H9 (cell line): Measurements from ENCODE around the gene SNRPD3. TPM values are rescaled to one million over a fixed set of nuclear protein-coding genes. Genes with fewer than 3 reads are reported as not detected.
"Not testable (repeated sequence)": the region's sequence is repeated elsewhere in the genome, so short reads cannot be mapped to it uniquely, and the experiment has no call there.

Source experiments
- DNase-seq: peaks from one replicate; pipeline ENCODE4 v3.0.0-alpha.2; 2017
- H2AFZ ChIP-seq: one replicate; pipeline ENCODE4 v1.6.1; 2013; ENCODE audit warnings: mild to moderate bottlenecking, low read length, control low read depth, moderate library complexity
- H2AK5ac ChIP-seq: 2 replicates; pipeline ENCODE4 v1.6.1; 2013; ENCODE audit warnings: low read length, control low read depth, mixed read lengths; ENCODE audit not compliant: insufficient read length
- H2BK120ac ChIP-seq: one replicate; pipeline ENCODE4 v1.6.1; 2013; ENCODE audit warnings: low read depth, mild to moderate bottlenecking, low read length, control low read depth, inconsistent platforms; ENCODE audit not compliant: poor library complexity, severe bottlenecking
- H2BK12ac ChIP-seq: 2 replicates; pipeline ENCODE4 v1.6.1; 2013; ENCODE audit warnings: low read length, control low read depth, mixed read lengths, low read depth; ENCODE audit not compliant: insufficient read length
- H2BK15ac ChIP-seq: 2 replicates; pipeline ENCODE4 v1.6.1; 2013; ENCODE audit warnings: low read depth, low read length, control low read depth
- H2BK20ac ChIP-seq: one replicate; pipeline ENCODE4 v1.6.1; 2013; ENCODE audit warnings: low read depth, mild to moderate bottlenecking, low read length, control low read depth, inconsistent platforms; ENCODE audit not compliant: poor library complexity, severe bottlenecking
- H2BK5ac ChIP-seq: 2 replicates; pipeline ENCODE4 v1.6.1; 2013; ENCODE audit warnings: low read length, control low read depth, mixed read lengths; ENCODE audit not compliant: insufficient read length
- H3K14ac ChIP-seq: 2 replicates; pipeline ENCODE4 v1.6.1; 2013; ENCODE audit warnings: low read length, control low read depth; ENCODE audit not compliant: insufficient read depth
- H3K18ac ChIP-seq: 2 replicates; pipeline ENCODE4 v1.6.1; 2013; ENCODE audit warnings: low read depth, mild to moderate bottlenecking, mixed read lengths, low read length, control low read depth; ENCODE audit not compliant: insufficient read length
- H3K23ac ChIP-seq: 2 replicates; pipeline ENCODE4 v1.6.1; 2013; ENCODE audit warnings: low read length, control low read depth, mixed read lengths, low read depth; ENCODE audit not compliant: insufficient read length
- H3K23me2 ChIP-seq: 2 replicates; pipeline ENCODE4 v1.6.1; 2013; ENCODE audit warnings: low read depth, mild to moderate bottlenecking, mixed read lengths, low read length, control low read depth; ENCODE audit not compliant: insufficient read length, poor library complexity, severe bottlenecking
- H3K27ac ChIP-seq: 2 replicates; pipeline ENCODE4 v1.5.1; 2013; ENCODE audit warnings: low read length, control low read depth, mixed read lengths, low read depth; ENCODE audit not compliant: insufficient read length
- H3K27me3 ChIP-seq: 2 replicates; pipeline ENCODE4 v1.6.1; 2013; ENCODE audit warnings: low read length, control low read depth, inconsistent platforms; ENCODE audit not compliant: insufficient read depth
- H3K4ac ChIP-seq: 2 replicates; pipeline ENCODE4 v1.6.1; 2013; ENCODE audit warnings: low read depth, mild to moderate bottlenecking, control low read depth, inconsistent platforms, low read length, moderate library complexity
- H3K4me1 ChIP-seq: 2 replicates; pipeline ENCODE4 v1.6.1; 2013; ENCODE audit warnings: low read length, control low read depth, inconsistent platforms; ENCODE audit not compliant: insufficient read depth
- H3K4me2 ChIP-seq: 2 replicates; pipeline ENCODE4 v1.6.1; 2013; ENCODE audit warnings: low read length, control low read depth, mixed read lengths; ENCODE audit not compliant: insufficient read length, insufficient read depth
- H3K56ac ChIP-seq: 2 replicates; pipeline ENCODE4 v1.6.1; 2013; ENCODE audit warnings: low read depth, mild to moderate bottlenecking, mixed read lengths, low read length, control low read depth; ENCODE audit not compliant: insufficient read length
- H3K79me1 ChIP-seq: 2 replicates; pipeline ENCODE4 v1.6.1; 2013; ENCODE audit warnings: low read depth, mild to moderate bottlenecking, moderate library complexity, low read length, control low read depth, inconsistent platforms; ENCODE audit not compliant: insufficient read depth, poor library complexity, severe bottlenecking
- H3K79me2 ChIP-seq: 2 replicates; pipeline ENCODE4 v1.6.1; 2013; ENCODE audit warnings: low read length, control low read depth, inconsistent platforms; ENCODE audit not compliant: insufficient read depth
- H3K9ac ChIP-seq: 2 replicates; pipeline ENCODE4 v1.6.1; 2013; ENCODE audit warnings: low read length, control low read depth, mixed read lengths; ENCODE audit not compliant: insufficient read length; ENCODE audit errors: extremely low read depth
- H3K9me3 ChIP-seq: one replicate; pipeline ENCODE4 v1.6.1; 2013; ENCODE audit warnings: low read depth, low read length, inconsistent platforms; ENCODE audit not compliant: control insufficient read depth
- H3T11ph ChIP-seq: one replicate; pipeline ENCODE4 v1.6.1; 2013; ENCODE audit warnings: mild to moderate bottlenecking, low read length, control low read depth, inconsistent platforms
- H4K20me1 ChIP-seq: one replicate; pipeline ENCODE4 v1.6.1; 2013; ENCODE audit not compliant: control insufficient read depth, insufficient read length, insufficient read depth
- H4K5ac ChIP-seq: 2 replicates; pipeline ENCODE4 v1.6.1; 2013; ENCODE audit warnings: low read depth, mild to moderate bottlenecking, mixed read lengths, low read length, control low read depth; ENCODE audit not compliant: insufficient read length
- H4K8ac ChIP-seq: replicated peaks from 2 replicates; pipeline ENCODE4 v1.6.1; 2013; ENCODE audit warnings: low read length, control low read depth, mixed read lengths, low read depth; ENCODE audit not compliant: insufficient read length
- H4K91ac ChIP-seq: 2 replicates; pipeline ENCODE4 v1.6.1; 2013; ENCODE audit warnings: low read depth, mild to moderate bottlenecking, moderate library complexity, mixed read lengths, low read length, control low read depth; ENCODE audit not compliant: insufficient read length
- H3K27ac Mint-ChIP-seq, 3 experiments: 2 replicates in 2 of 3; 3 replicates in 1 of 3; pipeline ENCODE4 v1.8.0; 2020 to 2021; ENCODE audit warnings: mixed read lengths in 3 of 3, mild to moderate bottlenecking in 1 of 3, moderate library complexity in 1 of 3
- H3K27me3 Mint-ChIP-seq: 2 replicates; pipeline ENCODE4 v1.8.0; 2021; ENCODE audit warnings: low read depth, mild to moderate bottlenecking, moderate library complexity, mixed read lengths
- H3K36me3 Mint-ChIP-seq, 3 experiments: 2 replicates in 2 of 3; 3 replicates in 1 of 3; pipeline ENCODE4 v1.8.0; 2020 to 2021; ENCODE audit warnings: low read depth in 3 of 3, mixed read lengths in 3 of 3; ENCODE audit not compliant: insufficient read depth in 1 of 3
- H3K4me1 Mint-ChIP-seq, 2 experiments: 2 replicates each; pipeline ENCODE4 v1.8.0; 2020; ENCODE audit warnings: mixed read lengths in 2 of 2
- H3K4me3 Mint-ChIP-seq, 2 experiments: 2 replicates in 1 of 2; 3 replicates in 1 of 2; pipeline ENCODE4 v1.8.0; 2020 to 2021; ENCODE audit warnings: mild to moderate bottlenecking in 2 of 2, mixed read lengths in 2 of 2, moderate library complexity in 1 of 2
- H3K9me3 Mint-ChIP-seq, 2 experiments: 2 replicates in 1 of 2; 3 replicates in 1 of 2; pipeline ENCODE4 v1.8.0; 2020; ENCODE audit warnings: mild to moderate bottlenecking in 2 of 2, mixed read lengths in 2 of 2, moderate library complexity in 1 of 2
- WGBS: extraction: QIAGEN DNeasy Blood & Tissue Kit; methylation state at CpG from one replicate; pipeline ENCODE4 v1.1.7; 2013; ENCODE audit warnings: missing lambda C conversion rate, low lambda C conversion rate, mixed read lengths; ENCODE audit not compliant: insufficient read length; ENCODE audit errors: extremely low coverage; 5-methylcytosine and 5-hydroxymethylcytosine counted together
- total RNA-seq: library from RNA; stranded (reverse); gene quantifications from 2 replicates; pipeline ENCODE4 v1.2.1, GENCODE V29; 2021

SNRPD3 gene
- total RNA-seq, 1 experiment from 2014 or later = 212 TPM

DNA sequence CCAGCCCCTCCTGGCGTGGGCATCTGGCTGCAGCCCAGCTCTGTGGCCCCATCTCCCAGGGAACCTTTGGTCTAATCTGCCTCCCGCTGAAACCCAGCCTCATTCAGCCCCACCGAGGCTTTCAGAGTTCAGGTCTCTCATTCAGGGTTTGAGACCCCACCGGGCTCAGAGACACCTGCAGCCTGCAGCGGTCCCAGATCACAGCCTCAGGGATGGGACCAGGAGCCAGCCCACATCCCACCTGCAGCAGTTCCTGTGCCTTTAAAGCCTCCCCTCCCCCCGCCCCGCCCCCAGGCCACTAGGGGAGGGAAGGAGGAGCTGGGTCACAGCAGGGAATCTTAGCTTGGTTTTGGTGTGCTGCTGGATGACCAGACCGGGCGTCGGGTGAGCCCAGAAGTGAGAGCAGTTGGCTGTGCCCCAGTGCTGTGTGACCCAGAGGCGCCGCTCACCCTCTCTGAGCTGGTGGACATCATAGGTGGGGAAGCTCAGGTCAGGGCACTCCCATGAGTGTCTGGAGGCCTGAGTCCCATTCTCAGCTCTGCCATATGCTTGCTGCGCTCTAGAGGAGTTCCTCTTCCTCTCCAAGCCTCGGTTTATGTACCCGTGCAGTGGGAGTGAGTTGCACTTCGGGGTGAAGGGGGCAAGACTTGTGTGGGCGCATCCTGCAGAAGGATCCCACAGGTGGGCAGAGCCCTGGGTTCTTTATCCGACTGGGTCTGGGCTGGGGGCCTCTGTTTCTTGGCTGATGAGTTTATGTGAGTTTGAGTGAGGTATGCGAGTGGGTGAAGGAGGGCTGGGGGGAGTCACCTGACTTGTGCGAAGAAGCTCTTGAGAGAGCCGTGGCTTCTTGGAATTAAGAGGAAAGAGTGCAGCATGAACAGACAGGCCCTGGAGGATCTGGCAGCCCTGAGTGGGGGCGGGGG, 47.3 kb downstream of the SNRPD3 start, which contains the start of gene GGT1:
GGT1 (plus strand) TSS at position 347 of the 923 bp plus-strand sequence. CDS start 7,889 bp downstream, outside the sequence.
- peak within 1 kb of the TSS; percentile 20 for H3K4me2 ChIP-seq
- Mint-ChIP-seq H3K4me1 (peaks cover 29 to 37% of the 10 kb centered on the region in 2 experiments), H3K4me3 (peak within 1 kb of the TSS; percentile 61 to 62), H3K27ac (peak within 1 kb of the TSS in 2 of 3 experiments; percentile 82 to 91; a peak in 4 of 7 replicates)
- WGBS = no CpG with 5 or more reads among the region's 22 CpGs
- H4K5ac ChIP-seq, H3K36me3 Mint-ChIP-seq, H3K4me1 ChIP-seq, H2BK20ac ChIP-seq, H3K56ac ChIP-seq, H3K9ac ChIP-seq, H3K79me1 ChIP-seq, H3K9me3 Mint-ChIP-seq, H4K91ac ChIP-seq, H3K27me3 ChIP-seq, H3T11ph ChIP-seq, H4K8ac ChIP-seq, H3K23me2 ChIP-seq, H2BK5ac ChIP-seq, H3K18ac ChIP-seq, H2AFZ ChIP-seq, H3K14ac ChIP-seq, H2BK12ac ChIP-seq, H3K27me3 Mint-ChIP-seq, H3K23ac ChIP-seq, H2BK120ac ChIP-seq, H3K4ac ChIP-seq, H3K9me3 ChIP-seq, H3K27ac ChIP-seq, H2AK5ac ChIP-seq, H2BK15ac ChIP-seq, H3K79me2 ChIP-seq, H4K20me1 ChIP-seq: not testable (repeated sequence)
- DNase-seq = peak; percentile 74
